Measurements from ENCODE around the gene KRT20. TPM values are rescaled to one million over a fixed set of nuclear protein-coding genes. Genes with fewer than 3 reads are reported as not detected.

The KRT20 gene
- total RNA-seq, 4 donors from 2014 or later: not detected

GRCh38 chr17:40906613-40907012 lies 21.6 kb upstream of the KRT20 start:
- DNase-seq (ENCODE audit: low spot score in 2 of 2): no peak
- Histone ChIP-seq H3K27ac (no peak overlapping the region), H3K36me3 (no peaks in the 10 kb centered on the region), H3K27me3 (no peaks in the 10 kb centered on the region), H3K4me1 (peaks cover 0 to 22% (median 2%) of the 10 kb centered on the region in 4 donors), H3K9me3 (no peaks in the 10 kb centered on the region), H3K4me3 (no peak overlapping the region)
- 82 to 89% methylated on average over 4 of the region's 4 CpGs for WGBS, 2 donors
- TF ChIP-seq POLR2A (IDR thresholded peaks at IDR 0.05) (no peak), CTCF (IDR thresholded peaks at IDR 0.05) (no peak), EP300 (IDR thresholded peaks at IDR 0.05) (no peak)

- no peak for DNase-seq (ENCODE audit: low spot score in 2 of 2)
- TF ChIP-seq EP300 (IDR thresholded peaks at IDR 0.05): no peak
- TF ChIP-seq CTCF (IDR thresholded peaks at IDR 0.05): no peak
- TF ChIP-seq POLR2A (IDR thresholded peaks at IDR 0.05): no peak
- H3K4me1 ChIP-seq: peaks cover 0 to 10% (median 2%) of the 10 kb centered on the region in 4 donors
- no peak overlapping the region for H3K27ac ChIP-seq
- WGBS, 2 donors: 89 to 91% methylated on average over 5 of the region's 5 CpGs
- H3K4me3 ChIP-seq: no peak overlapping the region
- H3K27me3 ChIP-seq: no peaks in the 10 kb centered on the region
- H3K9me3 ChIP-seq: no peaks in the 10 kb centered on the region
- no peaks in the 10 kb centered on the region for H3K36me3 ChIP-seq
Observed at GRCh38 chr17:40905370-40905769, 20.3 kb upstream of the KRT20 start.

GRCh38 chr17:40903129-40903847 lies 18.2 kb upstream of the KRT20 start:
- H3K4me1 ChIP-seq: no peaks in the 10 kb centered on the region
- TF ChIP-seq EP300 (IDR thresholded peaks at IDR 0.05): no peak
- H3K27me3 ChIP-seq: no peaks in the 10 kb centered on the region
- H3K36me3 ChIP-seq: no peaks in the 10 kb centered on the region
- no peak for DNase-seq (ENCODE audit: low spot score in 2 of 2)
- H3K27ac ChIP-seq: peak overlapping the region in 1 of 4 donors; percentile 27
- no peak overlapping the region for H3K4me3 ChIP-seq
- 76 to 79% methylated on average over 12 of the region's 12 CpGs for WGBS, 2 donors
- no peaks in the 10 kb centered on the region for H3K9me3 ChIP-seq

- Histone ChIP-seq H3K36me3 (no peaks in the 10 kb centered on the region), H3K9me3 (no peaks in the 10 kb centered on the region), H3K4me3 (no peak overlapping the region), H3K4me1 (no peaks in the 10 kb centered on the region), H3K27me3 (no peaks in the 10 kb centered on the region), H3K27ac (peak overlapping the region in 1 of 4 donors; percentile 27)
- no peak for DNase-seq (ENCODE audit: low spot score in 2 of 2)
- 90 to 96% methylated on average over 4 of the region's 4 CpGs for WGBS, 2 donors
- no peak for TF ChIP-seq CTCF (IDR thresholded peaks at IDR 0.05)
- no peak for TF ChIP-seq EP300 (IDR thresholded peaks at IDR 0.05)
- TF ChIP-seq POLR2A (IDR thresholded peaks at IDR 0.05): no peak
Observed at GRCh38 chr17:40902498-40902897, 17.5 kb upstream of the KRT20 start.

- Histone ChIP-seq H3K4me3 (no peak overlapping the region), H3K27me3 (no peaks in the 10 kb centered on the region), H3K27ac (peak overlapping the region in 1 of 4 donors; percentile 27), H3K9me3 (no peaks in the 10 kb centered on the region), H3K36me3 (no peaks in the 10 kb centered on the region), H3K4me1 (no peaks in the 10 kb centered on the region)
- DNase-seq (ENCODE audit: low spot score in 2 of 2): no peak
- TF ChIP-seq POLR2A (IDR thresholded peaks at IDR 0.05) (no peak), EP300 (IDR thresholded peaks at IDR 0.05) (no peak), CTCF (IDR thresholded peaks at IDR 0.05) (no peak)
- WGBS, 2 donors: 84 to 100% methylated on average over 1 of the region's 1 CpG
Observed at GRCh38 chr17:40901981-40902474, 17.0 kb upstream of the KRT20 start.
